Measurements from ENCODE around the gene TPO.

GRCh38 chr2:1393321-1393720 lies 19.9 kb upstream of the TPO start:
- TF ChIP-seq CTCF (IDR thresholded peaks at IDR 0.05): no peak
- no peak for TF ChIP-seq POLR2A (IDR thresholded peaks at IDR 0.05)

Measured in Peyer's patch (tissue), 4 donors.